ENCODE measurements around the gene ADORA2B.
"Not testable (repeated sequence)": the region's sequence is repeated elsewhere in the genome, so short reads cannot be mapped to it uniquely, and the experiment has no call there.

Gene ADORA2B

DNA sequence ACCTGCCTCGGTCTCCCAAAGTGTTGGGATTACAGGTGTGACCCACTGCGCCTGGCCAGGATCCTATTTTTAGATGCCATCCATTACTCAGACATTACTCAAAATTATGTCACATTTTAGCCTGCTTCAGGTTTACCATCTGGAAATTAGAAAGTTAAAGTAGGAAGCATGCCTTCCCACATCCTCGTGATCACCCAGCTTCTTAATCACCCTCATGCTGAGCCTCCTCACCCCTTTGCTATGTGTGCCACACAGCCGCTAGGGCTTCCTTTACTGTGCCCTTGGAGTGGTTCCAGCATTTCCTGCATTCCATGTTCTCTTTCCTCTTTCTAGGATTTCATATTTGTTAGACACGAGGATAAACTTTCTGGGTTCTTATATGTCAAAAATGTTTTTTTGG, 9.3 kb downstream of the ADORA2B start:
- DNase-seq (ENCODE audit: low read depth in 2 of 2) = no peak

GRCh38 chr17:15955793-15956541, 11.0 kb downstream of the ADORA2B start:
- DNase-seq (ENCODE audit: low read depth in 2 of 2) = no peak

DNA sequence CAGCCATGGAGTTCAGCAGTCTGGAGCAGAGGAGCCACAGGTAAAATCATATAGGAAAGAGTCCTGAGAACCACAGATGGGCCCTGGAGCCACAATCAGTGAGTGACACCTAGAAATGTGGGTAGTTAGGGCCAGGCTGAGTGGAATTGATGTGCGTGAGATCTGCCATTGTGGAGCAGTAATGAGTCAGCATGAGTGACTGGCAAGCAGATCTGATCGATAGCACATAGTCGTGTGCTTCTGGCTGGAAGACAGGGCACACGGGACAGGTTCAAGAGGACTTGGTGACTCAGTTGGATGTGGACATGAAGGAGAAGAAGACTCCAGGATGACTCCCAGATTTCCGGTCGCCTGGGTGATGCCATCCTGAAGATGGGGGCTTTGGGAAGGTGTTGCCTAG, 12.3 kb downstream of the ADORA2B start:
- peak; percentile 20 to 36 for DNase-seq (ENCODE audit: low read depth in 2 of 2)

GRCh38 chr17:15957608-15958307, 12.8 kb downstream of the ADORA2B start:
- DNase-seq (ENCODE audit: low read depth in 2 of 2) = no peak

DNA sequence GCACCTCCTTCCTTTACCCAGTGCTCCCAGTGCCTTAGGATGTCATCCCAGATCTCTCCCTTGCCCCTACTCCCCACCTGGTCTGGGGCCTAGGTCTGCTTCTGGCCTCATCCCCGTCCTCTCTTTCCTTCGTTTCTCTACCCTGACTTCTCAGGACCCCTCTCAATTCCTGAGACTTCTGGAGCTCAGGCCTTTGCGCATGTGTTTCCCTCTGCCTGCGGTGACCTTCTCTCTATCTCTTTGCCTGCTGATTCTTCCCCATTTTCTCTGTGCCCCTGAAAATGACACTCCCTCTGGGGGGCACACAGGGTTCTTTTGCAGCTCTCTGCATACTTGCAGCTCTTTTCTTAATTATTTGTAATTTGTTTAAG, 13.5 kb downstream of the ADORA2B start:
- DNase-seq (ENCODE audit: low read depth in 2 of 2) = no peak

GRCh38 chr17:15963670-15964110, 18.8 kb downstream of the ADORA2B start:
- DNase-seq (ENCODE audit: low read depth in 2 of 2) = no peak

GRCh38 chr17:15965528-15965927, 20.6 kb downstream of the ADORA2B start:
- DNase-seq (ENCODE audit: low read depth in 2 of 2) = no peak

- DNase-seq (ENCODE audit: low read depth in 2 of 2) = no peak
Measured at GRCh38 chr17:15966183-15966878, 21.4 kb downstream of the ADORA2B start.

DNA sequence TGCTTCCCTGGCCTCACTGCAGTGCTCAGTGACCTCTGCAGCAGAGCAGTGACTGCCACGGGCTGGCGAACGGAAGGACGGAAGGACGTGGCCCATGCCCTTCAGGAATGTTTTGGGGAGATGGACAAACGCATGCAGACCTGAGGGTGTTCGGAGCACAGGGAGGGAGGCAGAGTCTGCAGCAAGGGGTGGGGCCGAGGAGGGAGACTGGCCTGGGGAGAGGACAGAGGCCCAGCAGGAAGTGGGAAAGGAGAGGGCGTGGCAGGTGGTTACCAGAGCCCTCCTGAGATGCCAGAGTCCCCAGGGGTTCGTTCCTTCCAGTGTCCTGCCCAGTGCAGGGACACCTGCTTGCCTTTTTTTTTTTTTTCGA, 21.9 kb downstream of the ADORA2B start:
- DNase-seq (ENCODE audit: low read depth in 2 of 2) = no peak

DNA sequence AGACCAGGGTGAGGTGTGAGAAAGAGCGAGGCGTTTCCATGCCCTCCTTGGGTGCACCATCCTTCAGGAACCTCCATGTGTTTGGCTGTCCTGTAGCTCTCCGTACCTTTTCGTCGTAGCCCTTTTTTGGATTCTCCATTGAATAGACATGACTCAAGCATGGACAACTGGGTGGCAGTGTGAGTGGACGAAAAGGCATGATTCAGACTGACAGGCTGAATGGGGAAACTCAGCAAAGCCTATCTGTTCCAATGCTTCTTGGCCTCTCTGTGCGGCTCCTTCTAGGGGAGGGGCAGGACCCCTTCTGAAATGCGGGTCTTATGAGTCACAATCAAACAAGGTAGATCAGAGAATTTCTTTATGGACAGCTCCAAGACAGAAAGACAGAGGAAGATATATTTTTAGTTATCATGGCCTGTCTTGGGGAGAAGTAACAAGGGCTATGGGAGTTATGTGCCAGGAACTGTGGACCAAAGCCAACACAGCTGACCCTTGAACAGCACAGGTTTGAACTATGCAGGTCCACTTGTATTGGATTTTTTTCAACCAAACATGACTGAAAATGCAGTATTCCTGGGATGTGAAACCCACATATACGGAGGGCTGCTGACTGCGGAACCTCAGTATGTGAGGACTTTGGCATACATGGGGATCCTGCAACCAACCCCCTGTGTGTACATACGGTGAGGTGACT, 22.9 kb downstream of the ADORA2B start:
- DNase-seq (ENCODE audit: low read depth in 2 of 2) = no peak

- no peak for DNase-seq (ENCODE audit: low read depth in 2 of 2)
Measured at GRCh38 chr17:15969463-15969862, 24.5 kb downstream of the ADORA2B start.

DNA sequence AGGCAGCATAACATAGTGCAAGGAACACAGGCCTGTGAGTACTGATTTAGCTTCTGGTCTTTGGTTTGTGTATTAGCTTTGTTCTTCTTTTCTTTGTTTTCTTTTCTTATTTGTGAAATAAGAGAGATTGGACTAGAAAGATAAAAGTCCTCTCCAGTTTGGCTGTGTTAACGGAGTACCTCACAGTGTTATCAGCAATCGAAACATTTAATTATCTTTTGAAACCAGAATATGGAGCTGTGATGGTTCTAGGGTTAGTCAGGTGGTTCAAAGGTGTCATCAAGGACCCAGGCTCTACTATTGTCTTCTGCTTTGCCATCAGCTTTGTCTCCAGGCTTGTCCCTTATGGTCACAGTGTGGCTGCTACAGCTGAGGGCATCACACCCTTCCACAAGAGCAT, 25.6 kb downstream of the ADORA2B start:
- DNase-seq (ENCODE audit: low read depth in 2 of 2) = no peak

GRCh38 chr17:15971098-15971678, 26.3 kb downstream of the ADORA2B start:
- DNase-seq (ENCODE audit: low read depth in 2 of 2) = no peak

- no peak for DNase-seq (ENCODE audit: low read depth in 2 of 2)
Measured at GRCh38 chr17:15971882-15972281, 27.0 kb downstream of the ADORA2B start.

DNA sequence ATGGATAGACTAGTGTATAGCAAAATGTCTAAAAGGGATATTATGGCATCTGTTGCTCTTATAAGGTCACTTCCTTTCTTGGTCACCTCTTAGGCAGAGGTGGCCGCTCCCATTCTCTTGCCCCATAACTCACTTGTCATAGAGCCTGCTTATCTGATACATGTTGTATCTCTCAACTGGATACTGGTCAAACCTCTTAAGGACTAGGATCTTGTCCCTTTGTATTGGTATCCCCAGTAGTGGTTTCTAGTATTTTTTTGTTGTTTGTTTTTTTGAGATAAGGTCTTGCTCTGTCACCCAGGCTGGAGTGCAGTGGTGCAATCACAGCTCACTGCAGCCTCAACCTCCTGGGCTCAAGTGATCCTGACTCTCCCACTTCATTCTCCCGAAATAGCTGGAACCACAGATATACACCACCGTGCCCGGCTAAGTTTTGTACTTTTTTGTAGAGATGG, 27.6 kb downstream of the ADORA2B start:
- DNase-seq (ENCODE audit: low read depth in 2 of 2) = no peak

DNA sequence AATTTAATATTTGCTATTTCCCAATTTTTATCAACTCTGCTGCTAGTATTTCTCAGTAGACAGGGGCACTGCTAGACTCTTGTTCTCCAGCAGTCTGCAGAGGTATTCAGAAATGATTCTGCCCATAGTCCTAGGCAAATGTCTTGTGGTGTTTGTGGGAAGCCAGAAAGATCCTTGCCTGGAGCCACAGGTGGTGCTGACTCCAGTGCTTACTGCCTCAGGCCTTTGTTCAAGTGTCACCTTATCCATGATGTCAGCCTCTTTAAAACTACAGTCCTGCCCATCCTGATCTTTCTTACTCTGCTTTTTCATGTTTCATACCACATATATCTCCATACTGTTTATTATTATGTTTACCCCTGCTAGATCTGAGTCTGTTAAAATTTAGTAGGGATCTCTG, 28.1 kb downstream of the ADORA2B start:
- no peak for DNase-seq (ENCODE audit: low read depth in 2 of 2)

- no peak for DNase-seq (ENCODE audit: low read depth in 2 of 2)
Measured at GRCh38 chr17:15973834-15974233, 28.9 kb downstream of the ADORA2B start.

GRCh38 chr17:15977894-15978293, 33.0 kb downstream of the ADORA2B start:
- DNase-seq (ENCODE audit: low read depth in 2 of 2) = no peak

DNA sequence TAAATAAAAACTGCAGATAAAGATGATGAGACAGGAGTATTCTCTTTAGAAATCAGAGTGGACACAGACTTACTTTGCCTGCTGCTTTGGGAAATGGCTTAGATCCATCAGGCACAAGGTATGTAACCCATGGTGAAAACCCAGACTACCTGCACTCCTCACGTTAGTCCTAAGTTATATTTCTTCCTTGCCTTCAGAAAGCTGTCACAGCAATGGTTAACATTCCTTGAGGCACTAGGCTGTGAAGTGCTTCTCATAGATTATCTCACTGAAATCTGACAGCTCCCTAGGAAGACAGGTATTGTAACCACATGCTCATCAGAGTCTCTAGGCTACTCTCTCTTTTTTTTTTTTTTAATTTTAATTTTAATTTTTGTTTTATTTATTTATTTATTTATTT, 33.7 kb downstream of the ADORA2B start:
- no peak for DNase-seq (ENCODE audit: low read depth in 2 of 2)

GRCh38 chr17:15979013-15979412, 34.1 kb downstream of the ADORA2B start:
- not testable (repeated sequence) for DNase-seq (ENCODE audit: low read depth in 2 of 2)

DNA sequence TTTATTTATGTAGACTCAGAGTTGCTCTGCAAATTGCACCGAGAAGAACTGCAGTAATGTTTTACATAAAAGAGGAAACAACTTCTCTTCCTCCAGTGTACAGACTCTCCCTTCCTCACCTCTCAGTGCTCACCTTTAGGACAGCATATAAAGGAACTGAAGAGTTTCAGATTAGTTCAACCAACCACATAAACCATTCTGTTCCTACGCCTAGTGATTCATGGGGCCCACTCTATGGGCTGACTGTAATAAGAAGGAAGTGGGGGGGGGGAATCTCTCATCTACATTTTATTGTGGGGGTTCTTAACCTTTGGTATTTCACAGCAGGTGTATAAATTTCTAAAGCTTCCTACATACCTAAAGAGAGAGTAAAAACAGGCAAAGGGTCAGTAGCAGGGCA, 36.3 kb downstream of the ADORA2B start:
- DNase-seq (ENCODE audit: low read depth in 2 of 2) = peak; percentile 24 to 27
